NCI-H345 treated with DMSO at 0.1 percent for 48 hours (cell line): Measurements from ENCODE around the gene SPATA20.

Experiments
- DNase-seq: peaks from one replicate; lab custom pipeline; 2025; ENCODE audit not compliant: unreplicated experiment; lab: John Stamatoyannopoulos, UW

SPATA20 gene

GRCh38 chr17:50594128-50594823, 47.3 kb downstream of the SPATA20 start:
- no peak for DNase-seq

GRCh38 chr17:50594892-50595291, 47.9 kb downstream of the SPATA20 start:
- no peak for DNase-seq

- DNase-seq = no peak
Observed at GRCh38 chr17:50596191-50597037, 49.4 kb downstream of the SPATA20 start.

GRCh38 chr17:50598487-50598886, 51.5 kb downstream of the SPATA20 start:
- no peak for DNase-seq

GRCh38 chr17:50599606-50600005, 52.6 kb downstream of the SPATA20 start:
- no peak for DNase-seq

GRCh38 chr17:50601823-50602375, 54.9 kb downstream of the SPATA20 start:
- no peak for DNase-seq

- DNase-seq = no peak
Observed at GRCh38 chr17:50602836-50603235, 55.9 kb downstream of the SPATA20 start.

- DNase-seq = no peak
Observed at GRCh38 chr17:50603340-50603739, 56.4 kb downstream of the SPATA20 start.

GRCh38 chr17:50604513-50604912, 57.5 kb downstream of the SPATA20 start:
- DNase-seq = no peak

GRCh38 chr17:50605429-50605828, 58.5 kb downstream of the SPATA20 start:
- no peak for DNase-seq
